Coronary artery (tissue), 2 donors: ENCODE data around the gene ULK4.

Source experiments
- DNase-seq: peaks from one replicate; pipeline ENCODE4 v3.0.0-alpha.2; 2017; ENCODE audit warnings: low spot score
- H3K27ac ChIP-seq, 2 donors: fragments of 200-600 bp; sonication (generic); one replicate each; pipeline ENCODE4 v1.5.1; 2016 to 2019
- H3K4me3 ChIP-seq: fragments of 200-600 bp; sonication (generic); 2 replicates; pipeline ENCODE4 v1.5.1; 2016; ENCODE audit warnings: mild to moderate bottlenecking, moderate library complexity
- CTCF ChIP-seq: fragments of 200-600 bp; sonication (generic); IDR thresholded peaks from one replicate; pipeline ENCODE4 v1.5.1; 2019; ENCODE audit warnings: antibody characterized with exemption

The ULK4 gene

DNA sequence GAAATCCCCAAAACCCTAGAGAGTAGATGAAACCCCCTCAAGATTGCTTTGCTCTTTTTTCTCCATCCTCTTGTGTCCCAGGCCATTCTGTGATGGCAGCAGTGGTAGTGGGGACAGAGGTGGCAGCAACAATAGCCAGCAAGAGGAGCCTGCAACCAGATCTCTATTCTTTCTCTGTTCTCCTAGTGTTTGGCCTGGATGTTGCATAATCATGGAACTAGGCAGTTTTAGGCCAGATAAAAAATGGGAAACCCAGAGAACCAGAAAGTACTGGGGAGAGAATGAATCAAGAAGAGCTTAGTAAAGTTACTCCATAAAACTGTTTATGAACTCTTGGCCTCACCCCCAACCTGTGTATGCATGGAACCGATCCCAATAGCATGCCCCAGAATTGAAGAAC lies 710.3 kb downstream of the ULK4 start:
- Histone ChIP-seq H3K4me3 (no peak overlapping the region), H3K27ac (no peak overlapping the region)
- TF ChIP-seq CTCF, result no peak
- no peak for DNase-seq

DNA sequence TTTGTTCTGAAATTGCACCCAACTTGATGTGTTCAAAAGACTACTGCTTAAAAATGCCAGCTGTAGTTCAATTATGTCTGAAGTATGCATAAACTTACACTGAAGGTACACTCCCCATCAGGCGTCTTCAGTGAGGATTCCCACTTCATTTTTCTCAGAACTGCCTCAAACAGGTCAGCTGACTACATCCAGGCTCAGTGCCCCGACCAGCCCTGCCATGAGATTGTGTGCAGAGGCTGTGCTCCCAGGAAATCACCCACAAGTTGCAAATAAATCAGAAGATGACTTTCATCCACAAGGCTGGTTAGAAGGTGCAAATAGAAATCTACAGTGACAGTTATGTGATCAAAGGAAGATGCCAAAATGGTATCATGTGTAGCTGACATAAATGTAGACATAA lies 711.1 kb downstream of the ULK4 start:
- no peak for DNase-seq
- Histone ChIP-seq H3K4me3 (no peak overlapping the region), H3K27ac (no peak overlapping the region)
- TF ChIP-seq CTCF, result no peak

GRCh38 chr3:41249318-41249717 lies 712.6 kb downstream of the ULK4 start:
- no peak overlapping the region for H3K27ac ChIP-seq
- no peak overlapping the region for H3K4me3 ChIP-seq
- DNase-seq, result no peak
- TF ChIP-seq CTCF, result no peak

DNA sequence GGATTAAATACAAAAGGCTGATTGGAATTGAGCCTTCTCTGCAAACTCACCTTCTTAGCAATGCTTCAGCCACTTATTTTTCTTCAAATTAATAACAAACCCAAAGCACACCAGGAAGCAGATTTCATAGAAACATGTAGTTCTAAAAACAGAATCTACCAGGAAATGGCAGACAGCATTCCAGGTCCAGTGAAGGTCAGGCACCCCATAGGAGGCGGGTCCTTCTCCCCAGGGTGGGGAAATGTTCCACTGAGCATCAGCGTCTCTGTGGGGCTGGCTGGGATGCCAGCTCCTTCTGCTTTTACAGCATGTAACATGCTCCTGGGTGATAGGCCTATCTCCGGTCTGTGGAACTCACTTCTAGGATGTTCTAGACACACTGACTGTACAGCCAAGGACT lies 713.4 kb downstream of the ULK4 start:
- no peak for DNase-seq
- no peak overlapping the region for H3K4me3 ChIP-seq
- no peak overlapping the region for H3K27ac ChIP-seq
- no peak for TF ChIP-seq CTCF

GRCh38 chr3:41247055-41248004 lies 714.6 kb downstream of the ULK4 start:
- H3K27ac ChIP-seq, result no peak overlapping the region

GRCh38 chr3:41244620-41245336 lies 717.1 kb downstream of the ULK4 start:
- Histone ChIP-seq H3K27ac (no peak overlapping the region), H3K4me3 (no peak overlapping the region)
- no peak for TF ChIP-seq CTCF
- no peak for DNase-seq

More at GRCh38 chr3:41247055-41248004, 714.6 kb downstream of the ULK4 start:
- DNase-seq, result no peak
- no peak for TF ChIP-seq CTCF
- no peak overlapping the region for H3K4me3 ChIP-seq

- TF ChIP-seq CTCF, result no peak
- H3K4me3 ChIP-seq, result no peak overlapping the region
- no peak overlapping the region for H3K27ac ChIP-seq
- no peak for DNase-seq
These were observed 718.7 kb downstream of the ULK4 start for GRCh38 chr3:41243183-41243582.
